HCEC 1CT (cell line): ENCODE results near the gene MT3.

Source experiments
- DNase-seq: peaks from one replicate; pipeline ENCODE4 v3.0.0-alpha.2; 2017

MT3 gene

GRCh38 chr16:56589141-56590039 lies at the start of gene MT3:
MT3 (plus strand) TSS chr16:56589528; CDS start chr16:56589591, 63 bp downstream.
- no peak for DNase-seq

DNA sequence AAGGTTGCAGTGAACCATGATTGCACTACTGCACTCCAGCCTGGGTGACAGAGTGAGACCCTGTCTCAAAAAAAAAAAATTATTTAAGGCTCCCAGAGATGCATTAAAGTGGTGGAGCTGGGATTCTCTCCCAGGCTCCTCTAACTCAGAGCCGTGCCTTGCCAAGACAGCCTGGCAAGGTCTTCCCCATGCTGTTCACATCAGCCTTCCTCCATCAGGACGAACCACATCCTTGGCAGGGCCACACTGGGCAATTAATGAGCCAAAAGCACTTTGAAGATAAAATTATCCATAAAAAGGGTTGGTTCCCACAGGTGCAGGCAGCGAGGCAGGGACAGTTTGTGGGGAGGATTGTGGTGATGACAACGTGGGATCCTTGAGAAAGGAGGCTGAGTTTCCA lies 49.7 kb upstream of the MT3 start:
- DNase-seq = no peak

- no peak for DNase-seq
Measured at GRCh38 chr16:56542039-56542438, 47.3 kb upstream of the MT3 start.

- peak; percentile 67 for DNase-seq
Measured at GRCh38 chr16:56547120-56547948, 42.0 kb upstream of the MT3 start.

DNA sequence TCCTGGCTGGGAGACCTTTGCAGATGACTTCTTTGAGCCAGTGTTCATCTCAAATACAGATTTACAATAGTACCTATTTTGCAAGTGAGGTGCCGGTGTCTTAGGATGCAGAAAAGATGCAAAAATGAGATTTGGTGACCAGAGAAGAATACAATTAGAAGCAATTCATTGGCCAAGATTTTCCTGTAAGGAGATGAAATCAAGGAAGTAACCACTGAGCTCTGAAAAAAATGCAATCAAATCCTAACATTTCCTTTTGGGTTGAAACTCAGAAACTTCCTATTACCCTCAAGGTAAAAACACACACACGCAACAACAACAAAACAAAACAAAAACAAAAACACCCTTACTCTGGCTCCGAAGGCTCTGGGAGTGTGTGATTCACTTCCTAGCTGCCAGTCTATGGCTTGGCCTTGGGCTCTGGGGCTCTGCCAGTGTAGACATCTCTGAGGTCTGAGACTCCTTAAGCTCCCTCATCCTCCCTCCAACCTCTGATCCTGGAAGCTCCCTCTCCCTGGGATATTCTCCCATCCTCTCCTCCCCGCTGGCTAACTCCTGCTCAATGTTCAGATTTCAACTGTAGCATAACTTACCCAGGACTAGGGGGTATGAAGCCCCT lies 41.3 kb upstream of the MT3 start:
- DNase-seq = no peak

- DNase-seq = no peak
Measured at GRCh38 chr16:56549161-56549560, 40.2 kb upstream of the MT3 start.

- DNase-seq = no peak
Measured at GRCh38 chr16:56549744-56550385, 39.5 kb upstream of the MT3 start.

- no peak for DNase-seq
Measured at GRCh38 chr16:56551796-56552738, 37.3 kb upstream of the MT3 start.

- DNase-seq = no peak
Measured at GRCh38 chr16:56554441-56554840, 34.9 kb upstream of the MT3 start.

DNA sequence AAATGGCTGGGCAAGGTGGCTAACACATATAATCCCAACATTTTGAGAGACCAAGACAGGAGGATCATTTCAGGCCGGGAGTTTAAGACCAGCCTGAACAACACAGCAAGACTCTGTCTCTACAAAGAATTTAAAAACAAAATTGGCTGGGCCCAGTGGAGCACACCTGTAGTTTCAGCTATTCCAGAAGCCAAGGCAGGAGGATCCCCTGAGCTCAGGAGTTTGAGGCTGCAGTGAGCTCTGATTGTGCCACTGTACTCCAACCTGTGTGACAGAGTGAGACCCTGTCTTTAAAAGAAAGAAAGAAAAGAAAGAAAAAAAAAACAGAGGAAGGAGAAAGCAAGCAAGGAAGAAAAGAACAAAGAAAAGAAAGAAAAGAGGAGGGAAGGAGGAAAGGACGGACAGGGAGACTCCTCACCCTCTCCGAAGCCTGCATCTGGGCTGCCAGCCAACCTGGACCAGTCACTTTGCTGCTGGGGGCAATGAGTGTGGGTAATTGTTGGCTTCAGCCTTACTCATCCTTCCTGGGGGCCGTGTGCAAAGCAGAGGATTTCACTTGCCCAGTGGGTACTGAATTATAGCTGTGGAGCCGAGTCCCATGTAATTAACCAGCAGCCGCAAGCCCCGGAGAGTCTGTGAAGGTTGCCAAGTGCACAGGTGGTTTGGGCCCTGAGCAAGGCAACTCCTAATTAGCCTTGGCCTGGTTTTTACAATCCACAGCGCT lies 31.1 kb upstream of the MT3 start:
- DNase-seq = peak; percentile 34

DNA sequence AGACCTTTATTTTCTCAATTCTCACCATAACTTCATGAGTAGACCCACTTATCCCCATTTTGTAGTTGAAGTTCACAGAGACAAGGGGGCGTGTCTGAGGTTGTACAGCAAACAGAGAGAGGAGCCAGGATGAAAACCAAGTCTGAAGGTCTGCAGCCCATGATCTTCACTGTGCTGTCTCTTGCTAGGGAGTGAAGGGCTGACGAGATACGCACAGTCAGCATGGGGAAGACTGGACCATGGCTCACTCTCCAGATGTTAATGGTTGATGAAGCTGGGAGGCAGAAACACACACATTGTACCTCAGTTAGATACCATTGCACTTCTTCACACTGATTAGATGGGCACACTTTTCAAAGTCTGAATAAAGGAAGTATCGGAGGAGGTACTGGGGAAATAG lies 30.2 kb upstream of the MT3 start:
- DNase-seq = no peak

DNA sequence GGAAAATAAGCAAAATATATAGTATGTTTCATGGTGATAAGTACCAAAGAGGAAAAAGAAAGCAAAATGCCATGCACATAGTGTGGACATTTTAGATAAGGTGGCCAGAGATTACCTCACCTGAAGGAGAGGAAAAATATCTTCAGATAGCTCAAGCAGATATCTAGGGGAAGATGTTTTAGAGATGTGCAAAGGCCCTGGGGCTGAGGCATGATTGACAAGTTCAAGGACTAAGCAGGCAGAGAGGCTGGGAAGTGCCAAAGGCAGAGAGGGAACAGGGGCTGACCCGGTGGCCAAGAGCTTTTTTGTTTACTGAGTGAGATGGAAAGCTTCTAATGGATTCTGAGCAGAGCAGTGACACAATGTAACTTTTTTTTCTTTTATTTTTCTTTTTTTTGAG lies 28.9 kb upstream of the MT3 start:
- DNase-seq = no peak

DNA sequence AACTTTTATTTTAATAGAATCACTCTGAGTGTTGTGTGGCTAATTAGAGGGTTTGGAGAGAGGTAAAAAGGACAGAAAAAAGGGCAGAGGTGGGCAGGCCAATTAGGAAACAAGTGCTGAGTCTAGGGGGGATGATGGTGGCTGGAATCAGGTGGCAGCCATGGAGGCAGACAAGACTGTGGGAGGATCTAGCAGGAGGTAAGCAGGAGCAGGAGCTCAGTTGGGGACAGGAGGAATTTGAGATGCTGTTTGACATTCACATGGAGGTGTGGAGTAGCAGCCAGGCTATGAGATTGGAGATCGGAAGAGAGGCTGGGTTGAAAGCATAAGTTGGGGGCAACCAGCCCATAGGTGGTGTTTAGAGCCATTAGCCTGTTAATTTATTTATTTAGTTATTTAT lies 28.2 kb upstream of the MT3 start:
- no peak for DNase-seq

GRCh38 chr16:56564793-56565477 lies 24.4 kb upstream of the MT3 start, which contains the start of gene MT4:
MT4 (plus strand) TSS chr16:56565073; CDS start chr16:56565129, 56 bp downstream.
- DNase-seq = no peak

- no peak for DNase-seq
Measured at GRCh38 chr16:56569971-56570370, 19.4 kb upstream of the MT3 start.

GRCh38 chr16:56571525-56571924 lies 17.8 kb upstream of the MT3 start:
- no peak for DNase-seq

- no peak for DNase-seq
Measured at GRCh38 chr16:56574625-56575024, 14.7 kb upstream of the MT3 start.

DNA sequence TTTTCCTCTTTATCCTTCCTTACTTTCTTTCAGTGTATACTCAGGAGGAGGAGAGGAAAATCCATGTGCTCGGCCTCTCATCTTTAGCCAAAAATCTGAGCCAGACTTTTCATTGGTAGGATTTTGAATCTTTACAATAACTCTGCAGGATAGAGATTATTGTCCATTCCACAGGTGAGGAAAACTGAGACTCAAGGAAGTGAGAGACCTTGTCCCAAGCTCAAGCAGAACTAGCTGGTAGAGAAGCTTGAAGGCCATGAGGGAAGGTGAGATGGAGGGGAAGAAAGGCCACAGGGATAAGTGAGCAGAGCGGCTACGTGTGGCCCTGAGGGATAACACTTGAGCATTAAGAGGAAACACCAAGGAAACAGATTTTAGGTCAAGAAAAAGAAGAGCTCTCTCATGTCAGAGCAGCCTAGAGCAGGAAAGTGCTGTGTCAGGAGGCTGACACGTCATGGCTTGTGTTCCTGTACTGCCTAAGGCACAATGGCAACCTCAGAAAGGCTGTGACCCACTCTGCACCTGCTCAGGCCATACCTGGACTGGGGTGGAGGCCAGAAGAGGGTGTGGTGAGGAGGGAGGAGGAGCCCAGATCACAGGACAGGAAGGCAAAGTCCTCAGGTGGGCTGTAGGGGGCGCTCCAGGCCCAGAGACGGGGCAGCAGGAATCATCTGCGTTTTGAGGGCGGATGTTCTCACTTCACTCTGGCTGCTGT lies 12.6 kb upstream of the MT3 start:
- DNase-seq = peak; percentile 58

- DNase-seq = no peak
Measured at GRCh38 chr16:56577300-56577625, 12.1 kb upstream of the MT3 start.
